ENCODE measurements around the gene IMMT. TPM values are rescaled to one million over a fixed set of nuclear protein-coding genes. Genes with fewer than 3 reads are reported as not detected.

Gene IMMT
- total RNA-seq, 1 donor from 2014 or later, result 70.1 TPM

DNA sequence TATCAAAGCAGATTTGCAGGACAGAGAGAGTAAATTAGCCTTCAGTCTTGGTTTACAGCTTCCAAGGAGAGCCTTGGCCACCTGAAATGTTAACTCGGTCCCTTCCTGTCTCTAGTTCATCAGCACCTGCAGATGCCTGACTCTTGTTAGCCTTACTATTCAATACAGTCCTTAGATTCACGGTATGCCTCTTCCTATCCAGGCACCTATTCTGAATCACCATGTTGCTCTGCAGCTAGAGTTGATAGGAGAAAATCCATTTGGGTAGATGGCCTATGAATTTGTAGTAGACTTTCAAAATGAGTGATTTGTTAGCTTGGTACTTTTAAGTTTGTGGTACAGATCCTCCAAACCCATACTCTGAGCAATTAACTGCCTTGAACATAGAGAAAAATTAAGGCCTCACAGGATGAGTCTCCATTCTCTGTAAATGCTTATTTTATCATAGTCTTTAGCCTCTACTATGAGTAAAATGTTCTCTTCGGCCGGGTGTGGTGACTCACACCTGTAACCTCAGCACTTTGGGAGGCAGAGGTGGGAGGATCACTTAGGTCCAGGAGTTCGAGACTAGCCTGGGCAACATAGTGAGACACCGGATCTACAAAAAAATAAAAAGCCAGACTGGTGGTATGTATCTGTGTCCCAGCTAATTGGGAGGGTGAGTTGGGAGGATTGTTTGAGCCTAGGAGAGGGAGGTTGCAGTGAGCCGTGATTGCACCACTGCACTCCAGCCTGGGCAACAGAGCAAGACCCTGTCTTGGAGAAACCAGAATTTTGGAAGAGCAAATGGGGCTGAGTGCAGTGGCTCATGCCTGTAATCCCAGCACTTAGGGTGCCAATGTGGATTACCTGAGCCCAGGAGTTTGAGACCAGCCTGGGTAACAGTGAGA lies 56.3 kb downstream of the IMMT start:
- H3K9me3 Mint-ChIP-seq (ENCODE audit: low read depth), result no peaks in the 10 kb centered on the region
- DNase-seq (ENCODE audit: low spot score), result no peak
- peaks cover 43% of the 10 kb centered on the region for H3K36me3 Mint-ChIP-seq (ENCODE audit: low read depth)
- no peak overlapping the region for H3K27ac Mint-ChIP-seq (ENCODE audit: unreplicated experiment)
- no peak overlapping the region for H3K4me3 Mint-ChIP-seq (ENCODE audit: unreplicated experiment)
- TF ChIP-seq, protein P1, sequence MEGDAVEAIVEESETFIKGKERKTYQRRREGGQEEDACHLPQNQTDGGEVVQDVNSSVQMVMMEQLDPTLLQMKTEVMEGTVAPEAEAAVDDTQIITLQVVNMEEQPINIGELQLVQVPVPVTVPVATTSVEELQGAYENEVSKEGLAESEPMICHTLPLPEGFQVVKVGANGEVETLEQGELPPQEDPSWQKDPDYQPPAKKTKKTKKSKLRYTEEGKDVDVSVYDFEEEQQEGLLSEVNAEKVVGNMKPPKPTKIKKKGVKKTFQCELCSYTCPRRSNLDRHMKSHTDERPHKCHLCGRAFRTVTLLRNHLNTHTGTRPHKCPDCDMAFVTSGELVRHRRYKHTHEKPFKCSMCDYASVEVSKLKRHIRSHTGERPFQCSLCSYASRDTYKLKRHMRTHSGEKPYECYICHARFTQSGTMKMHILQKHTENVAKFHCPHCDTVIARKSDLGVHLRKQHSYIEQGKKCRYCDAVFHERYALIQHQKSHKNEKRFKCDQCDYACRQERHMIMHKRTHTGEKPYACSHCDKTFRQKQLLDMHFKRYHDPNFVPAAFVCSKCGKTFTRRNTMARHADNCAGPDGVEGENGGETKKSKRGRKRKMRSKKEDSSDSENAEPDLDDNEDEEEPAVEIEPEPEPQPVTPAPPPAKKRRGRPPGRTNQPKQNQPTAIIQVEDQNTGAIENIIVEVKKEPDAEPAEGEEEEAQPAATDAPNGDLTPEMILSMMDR (IDR thresholded peaks at IDR 0.05), result no peak
- no peaks in the 10 kb centered on the region for H3K4me1 Mint-ChIP-seq (ENCODE audit: low read depth)
- H3K27me3 Mint-ChIP-seq (ENCODE audit: low read depth), result no peaks in the 10 kb centered on the region

DNA sequence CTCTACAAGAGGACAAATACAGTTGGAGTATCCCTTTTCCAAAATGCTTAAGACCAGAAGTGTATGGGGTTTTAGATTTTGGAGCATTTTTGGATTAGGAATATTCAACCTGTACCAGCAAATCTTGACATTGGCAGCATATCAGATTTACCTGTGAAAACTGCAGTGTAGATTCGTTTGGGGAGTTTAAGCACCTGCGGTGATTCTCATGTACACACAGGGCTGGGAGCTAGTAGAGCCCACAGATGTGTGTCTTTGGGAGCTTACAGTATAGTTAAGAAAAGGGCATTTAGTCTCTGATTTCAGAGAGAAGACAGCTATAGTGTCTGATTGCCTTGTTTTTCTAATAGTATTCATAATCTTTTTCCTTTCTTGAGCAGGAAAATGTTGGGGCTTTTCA lies 59.1 kb downstream of the IMMT start:
- Mint-ChIP-seq H3K4me1 (ENCODE audit: low read depth) (no peaks in the 10 kb centered on the region), H3K27me3 (ENCODE audit: low read depth) (no peaks in the 10 kb centered on the region), H3K9me3 (ENCODE audit: low read depth) (no peaks in the 10 kb centered on the region), H3K4me3 (ENCODE audit: unreplicated experiment) (no peak overlapping the region), H3K36me3 (ENCODE audit: low read depth) (peaks cover 48% of the 10 kb centered on the region), H3K27ac (ENCODE audit: unreplicated experiment) (no peak overlapping the region)
- no peak for DNase-seq (ENCODE audit: low spot score)
- TF ChIP-seq, protein P1 (IDR thresholded peaks at IDR 0.05), result no peak

DNA sequence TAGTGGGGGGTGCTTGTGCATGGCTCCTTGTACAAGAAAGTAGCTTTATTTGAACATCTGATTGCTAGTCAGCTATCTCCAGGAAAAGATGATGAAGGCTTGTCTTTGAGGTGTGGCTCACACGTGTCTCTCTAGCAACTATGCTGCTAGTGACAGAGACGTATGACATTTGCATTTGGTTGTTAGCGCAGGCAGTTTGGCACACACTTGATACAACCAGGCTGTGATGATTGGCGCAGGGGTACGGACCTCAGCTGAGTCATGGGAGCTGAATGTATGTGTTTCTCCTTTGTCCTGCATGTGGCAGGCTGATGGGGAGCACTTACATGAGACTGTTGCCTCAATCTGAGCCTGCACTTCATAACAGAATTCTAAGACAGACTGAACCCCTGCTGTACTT lies 59.6 kb downstream of the IMMT start:
- Mint-ChIP-seq H3K36me3 (ENCODE audit: low read depth) (peaks cover 48% of the 10 kb centered on the region), H3K4me1 (ENCODE audit: low read depth) (no peaks in the 10 kb centered on the region), H3K27me3 (ENCODE audit: low read depth) (no peaks in the 10 kb centered on the region)

DNA sequence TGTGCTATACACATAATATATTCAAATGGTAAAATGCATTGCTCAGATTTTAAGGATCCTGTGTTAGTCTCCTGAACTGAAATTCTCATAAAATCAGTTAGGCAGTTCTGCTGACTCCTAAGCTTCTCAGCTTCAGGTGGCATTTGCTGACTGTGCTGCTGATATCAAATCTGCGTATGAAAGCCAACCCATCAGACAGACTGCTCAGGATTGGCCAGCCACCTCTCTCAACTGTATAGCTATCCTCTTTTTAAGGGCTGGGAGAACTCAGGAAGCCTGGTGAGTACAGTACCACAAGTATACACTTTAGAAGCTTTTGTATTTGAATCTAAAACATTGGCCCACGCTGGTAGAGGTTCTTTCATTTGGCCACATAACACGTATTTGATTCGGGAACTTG lies 60.6 kb downstream of the IMMT start:
- Mint-ChIP-seq H3K36me3 (ENCODE audit: low read depth) (peaks cover 51% of the 10 kb centered on the region), H3K27ac (ENCODE audit: unreplicated experiment) (no peak overlapping the region), H3K4me3 (ENCODE audit: unreplicated experiment) (no peak overlapping the region), H3K9me3 (ENCODE audit: low read depth) (no peaks in the 10 kb centered on the region), H3K27me3 (ENCODE audit: low read depth) (no peaks in the 10 kb centered on the region), H3K4me1 (ENCODE audit: low read depth) (no peaks in the 10 kb centered on the region)
- DNase-seq (ENCODE audit: low spot score), result no peak
- TF ChIP-seq, protein P1 (IDR thresholded peaks at IDR 0.05), result no peak

More for the DNA sequence above, 59.6 kb downstream of the IMMT start:
- Mint-ChIP-seq H3K4me3 (ENCODE audit: unreplicated experiment) (no peak overlapping the region), H3K9me3 (ENCODE audit: low read depth) (no peaks in the 10 kb centered on the region), H3K27ac (ENCODE audit: unreplicated experiment) (no peak overlapping the region)
- DNase-seq (ENCODE audit: low spot score), result no peak
- TF ChIP-seq, protein P1 (IDR thresholded peaks at IDR 0.05), result no peak

DNA sequence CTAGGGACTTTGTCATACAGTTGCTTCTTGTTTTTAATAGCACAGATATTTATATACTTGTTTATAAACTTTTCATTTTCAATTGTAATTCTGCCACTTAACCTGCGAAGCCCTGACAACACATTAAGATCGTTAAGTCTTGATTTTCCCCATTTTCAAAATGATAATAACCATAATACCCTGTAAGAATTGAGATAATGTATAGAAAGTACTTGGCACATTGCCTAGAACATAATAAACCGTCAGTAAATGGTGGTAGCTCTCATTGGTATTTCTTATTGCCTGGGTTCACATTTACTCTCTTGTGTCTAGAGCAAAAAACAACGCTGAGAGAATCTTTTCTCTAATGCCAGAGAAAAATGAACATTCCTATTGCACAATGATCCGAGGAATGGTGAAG lies 70.6 kb downstream of the IMMT start:
- no peaks in the 10 kb centered on the region for H3K27me3 Mint-ChIP-seq (ENCODE audit: low read depth)
- no peaks in the 10 kb centered on the region for H3K4me1 Mint-ChIP-seq (ENCODE audit: low read depth)
- TF ChIP-seq, protein P1 (IDR thresholded peaks at IDR 0.05), result no peak
- DNase-seq (ENCODE audit: low spot score), result no peak
- peaks cover 45% of the 10 kb centered on the region for H3K36me3 Mint-ChIP-seq (ENCODE audit: low read depth)
- H3K27ac Mint-ChIP-seq (ENCODE audit: unreplicated experiment), result no peak overlapping the region
- no peaks in the 10 kb centered on the region for H3K9me3 Mint-ChIP-seq (ENCODE audit: low read depth)
- no peak overlapping the region for H3K4me3 Mint-ChIP-seq (ENCODE audit: unreplicated experiment)

Data from chondrocyte (in vitro differentiated cells).